T-helper 1 cell treated with Interleukin-12 subunit alpha and Interleukin-12 subunit beta and Interleukin-4 antibody, amounts not matched to agents 30 μg/mL and 1 μg/mL, for 36 hours (primary cell): ENCODE results near the gene EPGN.

Experiments used
- H3K27ac Mint-ChIP-seq: one replicate; pipeline ENCODE4 v1.8.0; 2021; ENCODE audit warnings: mild to moderate bottlenecking, mixed read lengths
- H3K27me3 Mint-ChIP-seq: one replicate; pipeline ENCODE4 v1.8.0; 2021; ENCODE audit warnings: low read depth, mixed read lengths
- H3K36me3 Mint-ChIP-seq: one replicate; pipeline ENCODE4 v1.8.0; 2021; ENCODE audit warnings: low read depth, mixed read lengths
- H3K4me1 Mint-ChIP-seq: one replicate; pipeline ENCODE4 v1.8.0; 2021; ENCODE audit warnings: low read depth, mixed read lengths
- H3K4me3 Mint-ChIP-seq: one replicate; pipeline ENCODE4 v1.8.0; 2021; ENCODE audit warnings: mild to moderate bottlenecking, moderate library complexity, mixed read lengths
- H3K9me3 Mint-ChIP-seq: one replicate; pipeline ENCODE4 v1.8.0; 2021; ENCODE audit warnings: mixed read lengths

The EPGN gene

GRCh38 chr4:74292111-74292870 lies 16.0 kb upstream of the EPGN start:
- Mint-ChIP-seq H3K4me1 (no peaks in the 10 kb centered on the region), H3K27ac (no peak overlapping the region), H3K36me3 (no peaks in the 10 kb centered on the region), H3K9me3 (no peaks in the 10 kb centered on the region), H3K27me3 (no peaks in the 10 kb centered on the region), H3K4me3 (no peak overlapping the region)

GRCh38 chr4:74293558-74293957 lies 14.7 kb upstream of the EPGN start:
- no peaks in the 10 kb centered on the region for H3K4me1 Mint-ChIP-seq
- no peaks in the 10 kb centered on the region for H3K27me3 Mint-ChIP-seq
- no peaks in the 10 kb centered on the region for H3K36me3 Mint-ChIP-seq
- H3K4me3 Mint-ChIP-seq = no peak overlapping the region
- H3K9me3 Mint-ChIP-seq = no peaks in the 10 kb centered on the region
- no peak overlapping the region for H3K27ac Mint-ChIP-seq

GRCh38 chr4:74294681-74295080 lies 13.6 kb upstream of the EPGN start:
- Mint-ChIP-seq H3K4me3 (no peak overlapping the region), H3K36me3 (no peaks in the 10 kb centered on the region), H3K4me1 (no peaks in the 10 kb centered on the region), H3K9me3 (no peaks in the 10 kb centered on the region), H3K27ac (no peak overlapping the region), H3K27me3 (no peaks in the 10 kb centered on the region)

- no peak overlapping the region for H3K27ac Mint-ChIP-seq
- no peaks in the 10 kb centered on the region for H3K27me3 Mint-ChIP-seq
- no peaks in the 10 kb centered on the region for H3K36me3 Mint-ChIP-seq
- H3K4me3 Mint-ChIP-seq = no peak overlapping the region
- no peaks in the 10 kb centered on the region for H3K4me1 Mint-ChIP-seq
- H3K9me3 Mint-ChIP-seq = no peaks in the 10 kb centered on the region
These were observed 10.7 kb upstream of the EPGN start for GRCh38 chr4:74297539-74297938.

- H3K4me3 Mint-ChIP-seq = no peak overlapping the region
- no peaks in the 10 kb centered on the region for H3K9me3 Mint-ChIP-seq
- peaks cover 5% of the 10 kb centered on the region for H3K4me1 Mint-ChIP-seq
- no peaks in the 10 kb centered on the region for H3K36me3 Mint-ChIP-seq
- H3K27ac Mint-ChIP-seq = no peak overlapping the region
- H3K27me3 Mint-ChIP-seq = no peaks in the 10 kb centered on the region
These were observed 4.1 kb upstream of the EPGN start for GRCh38 chr4:74304095-74304625.

GRCh38 chr4:74305000-74305399 lies 3.3 kb upstream of the EPGN start:
- H3K4me1 Mint-ChIP-seq = peaks cover 5% of the 10 kb centered on the region
- H3K36me3 Mint-ChIP-seq = no peaks in the 10 kb centered on the region
- no peaks in the 10 kb centered on the region for H3K27me3 Mint-ChIP-seq
- no peak overlapping the region for H3K4me3 Mint-ChIP-seq
- no peak overlapping the region for H3K27ac Mint-ChIP-seq
- H3K9me3 Mint-ChIP-seq = no peaks in the 10 kb centered on the region

- no peaks in the 10 kb centered on the region for H3K27me3 Mint-ChIP-seq
- H3K36me3 Mint-ChIP-seq = no peaks in the 10 kb centered on the region
- no peak overlapping the region for H3K4me3 Mint-ChIP-seq
- no peaks in the 10 kb centered on the region for H3K9me3 Mint-ChIP-seq
- peaks cover 5% of the 10 kb centered on the region for H3K4me1 Mint-ChIP-seq
- H3K27ac Mint-ChIP-seq = no peak overlapping the region
These were observed 1.1 kb upstream of the EPGN start for GRCh38 chr4:74307170-74307569.

- no peak overlapping the region for H3K4me3 Mint-ChIP-seq
- H3K27me3 Mint-ChIP-seq = no peaks in the 10 kb centered on the region
- peaks cover 5% of the 10 kb centered on the region for H3K4me1 Mint-ChIP-seq
- H3K36me3 Mint-ChIP-seq = no peaks in the 10 kb centered on the region
- no peak overlapping the region for H3K27ac Mint-ChIP-seq
- no peaks in the 10 kb centered on the region for H3K9me3 Mint-ChIP-seq
These were observed 953 bp downstream of the EPGN start for GRCh38 chr4:74309223-74309622.

GRCh38 chr4:74311696-74312313 lies 3.5 kb downstream of the EPGN start:
- H3K27me3 Mint-ChIP-seq = no peaks in the 10 kb centered on the region

GRCh38 chr4:74314329-74314728 lies 6.1 kb downstream of the EPGN start:
- Mint-ChIP-seq H3K36me3 (no peaks in the 10 kb centered on the region), H3K27me3 (no peaks in the 10 kb centered on the region), H3K9me3 (no peaks in the 10 kb centered on the region), H3K4me3 (no peak overlapping the region), H3K4me1 (no peaks in the 10 kb centered on the region), H3K27ac (no peak overlapping the region)

More at GRCh38 chr4:74311696-74312313, 3.5 kb downstream of the EPGN start:
- no peaks in the 10 kb centered on the region for H3K36me3 Mint-ChIP-seq
- no peaks in the 10 kb centered on the region for H3K9me3 Mint-ChIP-seq
- H3K4me3 Mint-ChIP-seq = no peak overlapping the region
- peaks cover 5% of the 10 kb centered on the region for H3K4me1 Mint-ChIP-seq
- no peak overlapping the region for H3K27ac Mint-ChIP-seq

- no peak overlapping the region for H3K27ac Mint-ChIP-seq
- no peaks in the 10 kb centered on the region for H3K4me1 Mint-ChIP-seq
- H3K27me3 Mint-ChIP-seq = no peaks in the 10 kb centered on the region
- no peaks in the 10 kb centered on the region for H3K9me3 Mint-ChIP-seq
- no peaks in the 10 kb centered on the region for H3K36me3 Mint-ChIP-seq
- H3K4me3 Mint-ChIP-seq = no peak overlapping the region
These were observed 6.7 kb downstream of the EPGN start for GRCh38 chr4:74314944-74315343.

- Mint-ChIP-seq H3K27me3 (no peaks in the 10 kb centered on the region), H3K9me3 (no peaks in the 10 kb centered on the region), H3K4me3 (no peak overlapping the region), H3K4me1 (no peaks in the 10 kb centered on the region), H3K27ac (no peak overlapping the region), H3K36me3 (no peaks in the 10 kb centered on the region)
These were observed 7.1 kb downstream of the EPGN start for GRCh38 chr4:74315376-74315775.

- Mint-ChIP-seq H3K27me3 (peaks cover 7% of the 10 kb centered on the region), H3K4me3 (no peak overlapping the region), H3K36me3 (no peaks in the 10 kb centered on the region), H3K9me3 (no peaks in the 10 kb centered on the region), H3K4me1 (no peaks in the 10 kb centered on the region), H3K27ac (no peak overlapping the region)
These were observed 8.1 kb downstream of the EPGN start for GRCh38 chr4:74316397-74316796.

- Mint-ChIP-seq H3K9me3 (no peaks in the 10 kb centered on the region), H3K27me3 (peaks cover 13% of the 10 kb centered on the region), H3K4me1 (no peaks in the 10 kb centered on the region), H3K36me3 (no peaks in the 10 kb centered on the region), H3K4me3 (no peak overlapping the region), H3K27ac (no peak overlapping the region)
These were observed 9.5 kb downstream of the EPGN start for GRCh38 chr4:74317616-74318246.

GRCh38 chr4:74318276-74318675 lies 10.0 kb downstream of the EPGN start:
- Mint-ChIP-seq H3K27me3 (peaks cover 13% of the 10 kb centered on the region), H3K4me3 (no peak overlapping the region), H3K4me1 (no peaks in the 10 kb centered on the region), H3K9me3 (no peaks in the 10 kb centered on the region), H3K27ac (no peak overlapping the region), H3K36me3 (no peaks in the 10 kb centered on the region)
